Fibroblast of villous mesenchyme (primary cell): ENCODE measurements around the gene CYSRT1. TPM values are rescaled to one million over a fixed set of nuclear protein-coding genes. Genes with fewer than 3 reads are reported as not detected.
A peak's percentile ranks its signal among the peaks of the same experiment; 100 is the strongest.
"Not testable (repeated sequence)": the region's sequence is repeated elsewhere in the genome, so short reads cannot be mapped to it uniquely, and the experiment has no call there.

Experiments used
- DNase-seq: peaks from one replicate; pipeline ENCODE4 v3.0.0-alpha.2; 2010; ENCODE audit warnings: low read depth
- H3K4me3 ChIP-seq: 2 replicates; pipeline ENCODE4 v1.5.1; 2011; ENCODE audit warnings: low read depth, mild to moderate bottlenecking, low read length
- CTCF ChIP-seq: IDR thresholded peaks from 2 replicates; pipeline ENCODE4 v1.5.1; 2012; ENCODE audit warnings: low read depth, mild to moderate bottlenecking, low read length; ENCODE audit not compliant: insufficient read depth
- total RNA-seq: library from RNA; depleted of rRNA; stranded (reverse); fragments of >200 nt; gene quantifications from 2 replicates; pipeline ENCODE4 v1.2.3, GENCODE V29; 2012

Gene CYSRT1
- total RNA-seq, 1 donor = under 0.01 TPM

- peak; percentile 75 for DNase-seq
- no peak for TF ChIP-seq CTCF
- H3K4me3 ChIP-seq = peak overlapping the region; percentile 65
Measured at GRCh38 chr9:137240318-137240840, 15.4 kb downstream of the CYSRT1 start.

GRCh38 chr9:137240841-137241489, 16.0 kb downstream of the CYSRT1 start, which contains the start of gene TUBB4B:
Gene TUBB4B (plus strand): TSS chr9:137241287. CDS start chr9:137241361, 74 bp downstream.
- TF ChIP-seq CTCF = no peak
- DNase-seq = peak; percentile 100
- peak within 1 kb of the TSS; percentile 85 for H3K4me3 ChIP-seq

- TF ChIP-seq CTCF = no peak
- peak; percentile 42 for DNase-seq
Measured at GRCh38 chr9:137241490-137242268, 16.7 kb downstream of the CYSRT1 start.

GRCh38 chr9:137242269-137243203, 17.6 kb downstream of the CYSRT1 start:
- H3K4me3 ChIP-seq = peak overlapping the region; percentile 85
- DNase-seq = no peak
- TF ChIP-seq CTCF = no peak

More at GRCh38 chr9:137241490-137242268, 16.7 kb downstream of the CYSRT1 start:
- H3K4me3 ChIP-seq = peak overlapping the region; percentile 85

- not testable (repeated sequence) for H3K4me3 ChIP-seq, DNase-seq
Measured at GRCh38 chr9:137243266-137243625, 18.3 kb downstream of the CYSRT1 start.

- no peak for DNase-seq
- H3K4me3 ChIP-seq = no peak overlapping the region
- no peak for TF ChIP-seq CTCF
Measured at GRCh38 chr9:137243626-137244485, 18.9 kb downstream of the CYSRT1 start.
